H9 (cell line): Measurements from ENCODE around the gene GPRC5D. TPM values are rescaled to one million over a fixed set of nuclear protein-coding genes. Genes with fewer than 3 reads are reported as not detected.

Experiments
- DNase-seq: peaks from one replicate; pipeline ENCODE4 v3.0.0-alpha.2; 2017
- H2AFZ ChIP-seq: one replicate; pipeline ENCODE4 v1.6.1; 2013; ENCODE audit warnings: mild to moderate bottlenecking, low read length, control low read depth, moderate library complexity
- H2AK5ac ChIP-seq: 2 replicates; pipeline ENCODE4 v1.6.1; 2013; ENCODE audit warnings: low read length, control low read depth, mixed read lengths; ENCODE audit not compliant: insufficient read length
- H2BK120ac ChIP-seq: one replicate; pipeline ENCODE4 v1.6.1; 2013; ENCODE audit warnings: low read depth, mild to moderate bottlenecking, low read length, control low read depth, inconsistent platforms; ENCODE audit not compliant: poor library complexity, severe bottlenecking
- H2BK12ac ChIP-seq: 2 replicates; pipeline ENCODE4 v1.6.1; 2013; ENCODE audit warnings: low read length, control low read depth, mixed read lengths, low read depth; ENCODE audit not compliant: insufficient read length
- H2BK15ac ChIP-seq: 2 replicates; pipeline ENCODE4 v1.6.1; 2013; ENCODE audit warnings: low read depth, low read length, control low read depth
- H2BK20ac ChIP-seq: one replicate; pipeline ENCODE4 v1.6.1; 2013; ENCODE audit warnings: low read depth, mild to moderate bottlenecking, low read length, control low read depth, inconsistent platforms; ENCODE audit not compliant: poor library complexity, severe bottlenecking
- H2BK5ac ChIP-seq: 2 replicates; pipeline ENCODE4 v1.6.1; 2013; ENCODE audit warnings: low read length, control low read depth, mixed read lengths; ENCODE audit not compliant: insufficient read length
- H3K14ac ChIP-seq: 2 replicates; pipeline ENCODE4 v1.6.1; 2013; ENCODE audit warnings: low read length, control low read depth; ENCODE audit not compliant: insufficient read depth
- H3K18ac ChIP-seq: 2 replicates; pipeline ENCODE4 v1.6.1; 2013; ENCODE audit warnings: low read depth, mild to moderate bottlenecking, mixed read lengths, low read length, control low read depth; ENCODE audit not compliant: insufficient read length
- H3K23ac ChIP-seq: 2 replicates; pipeline ENCODE4 v1.6.1; 2013; ENCODE audit warnings: low read length, control low read depth, mixed read lengths, low read depth; ENCODE audit not compliant: insufficient read length
- H3K23me2 ChIP-seq: 2 replicates; pipeline ENCODE4 v1.6.1; 2013; ENCODE audit warnings: low read depth, mild to moderate bottlenecking, mixed read lengths, low read length, control low read depth; ENCODE audit not compliant: insufficient read length, poor library complexity, severe bottlenecking
- H3K27ac ChIP-seq: 2 replicates; pipeline ENCODE4 v1.5.1; 2013; ENCODE audit warnings: low read length, control low read depth, mixed read lengths, low read depth; ENCODE audit not compliant: insufficient read length
- H3K27me3 ChIP-seq: 2 replicates; pipeline ENCODE4 v1.6.1; 2013; ENCODE audit warnings: low read length, control low read depth, inconsistent platforms; ENCODE audit not compliant: insufficient read depth
- H3K4ac ChIP-seq: 2 replicates; pipeline ENCODE4 v1.6.1; 2013; ENCODE audit warnings: low read depth, mild to moderate bottlenecking, control low read depth, inconsistent platforms, low read length, moderate library complexity
- H3K4me1 ChIP-seq: 2 replicates; pipeline ENCODE4 v1.6.1; 2013; ENCODE audit warnings: low read length, control low read depth, inconsistent platforms; ENCODE audit not compliant: insufficient read depth
- H3K4me2 ChIP-seq: 2 replicates; pipeline ENCODE4 v1.6.1; 2013; ENCODE audit warnings: low read length, control low read depth, mixed read lengths; ENCODE audit not compliant: insufficient read length, insufficient read depth
- H3K56ac ChIP-seq: 2 replicates; pipeline ENCODE4 v1.6.1; 2013; ENCODE audit warnings: low read depth, mild to moderate bottlenecking, mixed read lengths, low read length, control low read depth; ENCODE audit not compliant: insufficient read length
- H3K79me1 ChIP-seq: 2 replicates; pipeline ENCODE4 v1.6.1; 2013; ENCODE audit warnings: low read depth, mild to moderate bottlenecking, moderate library complexity, low read length, control low read depth, inconsistent platforms; ENCODE audit not compliant: insufficient read depth, poor library complexity, severe bottlenecking
- H3K79me2 ChIP-seq: 2 replicates; pipeline ENCODE4 v1.6.1; 2013; ENCODE audit warnings: low read length, control low read depth, inconsistent platforms; ENCODE audit not compliant: insufficient read depth
- H3K9ac ChIP-seq: 2 replicates; pipeline ENCODE4 v1.6.1; 2013; ENCODE audit warnings: low read length, control low read depth, mixed read lengths; ENCODE audit not compliant: insufficient read length; ENCODE audit errors: extremely low read depth
- H3K9me3 ChIP-seq: one replicate; pipeline ENCODE4 v1.6.1; 2013; ENCODE audit warnings: low read depth, low read length, inconsistent platforms; ENCODE audit not compliant: control insufficient read depth
- H3T11ph ChIP-seq: one replicate; pipeline ENCODE4 v1.6.1; 2013; ENCODE audit warnings: mild to moderate bottlenecking, low read length, control low read depth, inconsistent platforms
- H4K20me1 ChIP-seq: one replicate; pipeline ENCODE4 v1.6.1; 2013; ENCODE audit not compliant: control insufficient read depth, insufficient read length, insufficient read depth
- H4K5ac ChIP-seq: 2 replicates; pipeline ENCODE4 v1.6.1; 2013; ENCODE audit warnings: low read depth, mild to moderate bottlenecking, mixed read lengths, low read length, control low read depth; ENCODE audit not compliant: insufficient read length
- H4K8ac ChIP-seq: replicated peaks from 2 replicates; pipeline ENCODE4 v1.6.1; 2013; ENCODE audit warnings: low read length, control low read depth, mixed read lengths, low read depth; ENCODE audit not compliant: insufficient read length
- H4K91ac ChIP-seq: 2 replicates; pipeline ENCODE4 v1.6.1; 2013; ENCODE audit warnings: low read depth, mild to moderate bottlenecking, moderate library complexity, mixed read lengths, low read length, control low read depth; ENCODE audit not compliant: insufficient read length
- H3K27ac Mint-ChIP-seq, 3 experiments: 2 replicates in 2 of 3; 3 replicates in 1 of 3; pipeline ENCODE4 v1.8.0; 2020 to 2021; ENCODE audit warnings: mixed read lengths in 3 of 3, mild to moderate bottlenecking in 1 of 3, moderate library complexity in 1 of 3
- H3K27me3 Mint-ChIP-seq: 2 replicates; pipeline ENCODE4 v1.8.0; 2021; ENCODE audit warnings: low read depth, mild to moderate bottlenecking, moderate library complexity, mixed read lengths
- H3K36me3 Mint-ChIP-seq, 3 experiments: 2 replicates in 2 of 3; 3 replicates in 1 of 3; pipeline ENCODE4 v1.8.0; 2020 to 2021; ENCODE audit warnings: low read depth in 3 of 3, mixed read lengths in 3 of 3; ENCODE audit not compliant: insufficient read depth in 1 of 3
- H3K4me1 Mint-ChIP-seq, 2 experiments: 2 replicates each; pipeline ENCODE4 v1.8.0; 2020; ENCODE audit warnings: mixed read lengths in 2 of 2
- H3K4me3 Mint-ChIP-seq, 2 experiments: 2 replicates in 1 of 2; 3 replicates in 1 of 2; pipeline ENCODE4 v1.8.0; 2020 to 2021; ENCODE audit warnings: mild to moderate bottlenecking in 2 of 2, mixed read lengths in 2 of 2, moderate library complexity in 1 of 2
- H3K9me3 Mint-ChIP-seq, 2 experiments: 2 replicates in 1 of 2; 3 replicates in 1 of 2; pipeline ENCODE4 v1.8.0; 2020; ENCODE audit warnings: mild to moderate bottlenecking in 2 of 2, mixed read lengths in 2 of 2, moderate library complexity in 1 of 2
- CTCF ChIP-seq: fragments of 200-600 bp; sonication (generic); conservative IDR thresholded peaks from 3 replicates; pipeline ENCODE4 v1.8.0; 2021; ENCODE audit warnings: antibody characterized with exemption, mild to moderate bottlenecking
- WGBS: extraction: QIAGEN DNeasy Blood & Tissue Kit; methylation state at CpG from one replicate; pipeline ENCODE4 v1.1.7; 2013; ENCODE audit warnings: missing lambda C conversion rate, low lambda C conversion rate, mixed read lengths; ENCODE audit not compliant: insufficient read length; ENCODE audit errors: extremely low coverage; 5-methylcytosine and 5-hydroxymethylcytosine counted together
- total RNA-seq: library from RNA; stranded (reverse); gene quantifications from 2 replicates; pipeline ENCODE4 v1.2.1, GENCODE V29; 2021

The GPRC5D gene
- total RNA-seq, 1 experiment from 2014 or later: not detected

DNA sequence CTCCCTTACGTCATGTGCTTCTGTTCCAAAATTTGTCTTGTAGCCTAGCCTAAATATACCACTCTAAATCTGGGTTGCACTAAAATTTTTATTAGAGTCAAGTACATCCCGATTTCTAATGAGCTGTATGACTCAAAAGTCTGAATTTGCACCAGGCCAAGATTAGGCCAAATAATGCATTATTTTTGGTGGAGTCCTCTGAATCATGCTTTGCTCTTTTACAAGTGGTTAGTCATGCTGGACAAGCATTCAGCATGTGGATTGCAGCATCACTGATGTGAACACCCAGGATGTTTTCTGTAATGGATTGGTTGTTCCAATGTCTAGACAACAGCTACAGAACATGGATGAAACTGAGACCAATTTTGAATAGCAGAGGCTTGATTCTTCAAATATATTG lies 24.4 kb upstream of the GPRC5D start:
- Histone ChIP-seq H2AFZ (no peak overlapping the region), H4K91ac (no peak overlapping the region), H2BK5ac (no peak overlapping the region), H3K9me3 (peaks cover 14% of the 10 kb centered on the region), H4K8ac (no peak overlapping the region), H3K79me2 (no peaks in the 10 kb centered on the region), H3K9ac (no peak overlapping the region), H3K27ac (no peak overlapping the region), H3T11ph (no peak overlapping the region), H3K4me2 (no peak overlapping the region), H3K56ac (no peak overlapping the region), H3K79me1 (no peaks in the 10 kb centered on the region), H3K18ac (no peak overlapping the region), H2BK15ac (no peak overlapping the region), H3K14ac (no peak overlapping the region), H2BK20ac (no peak overlapping the region), H3K4me1 (no peaks in the 10 kb centered on the region), H2BK120ac (no peak overlapping the region), H2BK12ac (no peak overlapping the region), H3K4ac (no peak overlapping the region), H4K5ac (no peak overlapping the region), H2AK5ac (no peak overlapping the region), H4K20me1 (no peaks in the 10 kb centered on the region), H3K27me3 (no peaks in the 10 kb centered on the region), H3K23me2 (no peaks in the 10 kb centered on the region), H3K23ac (no peak overlapping the region)
- no peaks in the 10 kb centered on the region for H3K4me1 Mint-ChIP-seq
- no peak overlapping the region for H3K27ac Mint-ChIP-seq
- H3K9me3 Mint-ChIP-seq: peaks cover 10 to 13% of the 10 kb centered on the region in 2 experiments; a peak in 4 of 5 replicates
- no peak for TF ChIP-seq CTCF
- no peak overlapping the region for H3K4me3 Mint-ChIP-seq
- H3K36me3 Mint-ChIP-seq: peaks cover 35 to 41% (median 40%) of the 10 kb centered on the region in 3 experiments
- WGBS: no CpG with 5 or more reads among the region's 2 CpGs
- no peak for DNase-seq
- H3K27me3 Mint-ChIP-seq: no peaks in the 10 kb centered on the region
